HepG2 (cell line): ENCODE measurements around the gene ACAA2. TPM values are rescaled to one million over a fixed set of nuclear protein-coding genes. Genes with fewer than 3 reads are reported as not detected.

Source experiments
- ELF1 ChIP-seq: sonication (generic); formaldehyde crosslinking; IDR thresholded peaks from 2 replicates; pipeline ENCODE4 v1.4.0; 2020; ENCODE audit warnings: missing genetic modification reagents
- HMGA1 ChIP-seq: sonication (generic); formaldehyde crosslinking; conservative IDR thresholded peaks from 2 replicates; pipeline ENCODE4 v1.4.0; 2020; ENCODE audit warnings: missing genetic modification reagents
- HMGXB4 ChIP-seq, 2 experiments: sonication (generic) in 1 of 2; formaldehyde crosslinking in 1 of 2; IDR thresholded peaks; 2 replicates each; pipeline versions ENCODE4 v1.4.0 to v1.6.1; 2018 to 2020; ENCODE audit warnings: missing genetic modification reagents in 2 of 2, borderline replicate concordance in 1 of 2, low read depth in 1 of 2, mild to moderate bottlenecking in 1 of 2, missing biosample characterization in 1 of 2
- JUND ChIP-seq: sonication (generic); formaldehyde crosslinking; IDR thresholded peaks from 2 replicates; pipeline ENCODE4 v1.8.0; 2022; ENCODE audit warnings: mild to moderate bottlenecking, missing genetic modification reagents
- KLF13 ChIP-seq: sonication (generic); formaldehyde crosslinking; IDR thresholded peaks from 2 replicates; pipeline ENCODE4 v1.4.0; 2020; ENCODE audit warnings: mild to moderate bottlenecking, missing genetic modification reagents
- TRAFD1 ChIP-seq: sonication (generic); formaldehyde crosslinking; IDR thresholded peaks from 2 replicates; pipeline ENCODE4 v1.5.1; 2020; ENCODE audit warnings: missing genetic modification reagents, mild to moderate bottlenecking, borderline replicate concordance
- ZBTB2 ChIP-seq: sonication (generic); formaldehyde crosslinking; IDR thresholded peaks from 2 replicates; pipeline ENCODE4 v1.8.0; 2022; ENCODE audit warnings: low read depth, missing genetic modification reagents
- ZNF343 ChIP-seq: sonication (generic); formaldehyde crosslinking; IDR thresholded peaks from 2 replicates; pipeline ENCODE4 v1.4.0; 2020; ENCODE audit warnings: mild to moderate bottlenecking, missing genetic modification reagents
- ZNF510 ChIP-seq: sonication (generic); formaldehyde crosslinking; IDR thresholded peaks from 2 replicates; pipeline ENCODE4 v1.4.0; 2020; ENCODE audit warnings: low read depth, mild to moderate bottlenecking, missing genetic modification reagents
- ZNF615 ChIP-seq: sonication (generic); formaldehyde crosslinking; IDR thresholded peaks from 2 replicates; pipeline ENCODE4 v1.5.0; 2020; ENCODE audit warnings: mild to moderate bottlenecking, missing genetic modification reagents, borderline replicate concordance
- ZNF724P ChIP-seq: sonication (generic); formaldehyde crosslinking; IDR thresholded peaks from 2 replicates; pipeline ENCODE4 v1.8.0; 2022; ENCODE audit warnings: missing genetic modification reagents, borderline replicate concordance
- ZNF788 ChIP-seq: sonication (generic); formaldehyde crosslinking; IDR thresholded peaks from 2 replicates; pipeline ENCODE4 v1.5.0; 2020; ENCODE audit warnings: mild to moderate bottlenecking, missing genetic modification reagents, borderline replicate concordance
- ZNF878 ChIP-seq: sonication (generic); formaldehyde crosslinking; IDR thresholded peaks from 2 replicates; pipeline ENCODE4 v1.8.1; 2023; ENCODE audit warnings: mild to moderate bottlenecking, missing genetic modification reagents, moderate library complexity
- ZSCAN30 ChIP-seq: sonication (generic); formaldehyde crosslinking; IDR thresholded peaks from 2 replicates; pipeline ENCODE4 v1.5.0; 2020; ENCODE audit warnings: mild to moderate bottlenecking, missing genetic modification reagents
- polyA plus RNA-seq, 8 experiments: library from polyadenylated mRNA; depleted of rRNA in 3 of 8; stranded (reverse) in 7 of 8; unstranded in 1 of 8; fragments of >200 nt; fragmentation: Illumina TruSeq in 4 of 8; extraction: Trizol in 4 of 8; gene quantifications; 2 replicates each; pipeline versions ENCODE4 v1.2.1 to v1.2.3, GENCODE V29; 2011 to 2016; ENCODE audit warnings: low read depth in 4 of 8, missing spikeins in 1 of 8, mixed read lengths in 1 of 8; ENCODE audit not compliant: insufficient read depth in 1 of 8
- total RNA-seq, 5 experiments: library from RNA; depleted of rRNA; stranded (reverse); fragments of >200 nt; fragmentation: Illumina TruSeq; extraction: Trizol; gene quantifications; 2 replicates each; pipeline ENCODE4 v1.2.3, GENCODE V29; 2016; ENCODE audit warnings: low read depth in 1 of 5
- TF ChIP-seq, protein P1 (sequence below): sonication (generic); formaldehyde crosslinking; IDR thresholded peaks from 2 replicates; pipeline ENCODE4 v1.4.0; 2020; ENCODE audit warnings: missing genetic modification reagents
- TF ChIP-seq, protein P2 (sequence below): sonication (generic); formaldehyde crosslinking; IDR thresholded peaks from 2 replicates; pipeline ENCODE4 v1.9.0; 2021; ENCODE audit warnings: missing genetic modification reagents, borderline replicate concordance

Gene ACAA2
- total and polyA plus RNA-seq, 2 of the 13 experiments (the other 11 are each of a cell fraction or from before 2014, with no cell fraction given) = 51.6 to 182 TPM

GRCh38 chr18:49813319-49814146, at the start of gene ACAA2 (continued):
- peak; percentile 93; the same call in 1 of the 2 replicates for TF ChIP-seq ZSCAN30 (CRISPR knock-in tag)
- TF ChIP-seq, protein P1, sequence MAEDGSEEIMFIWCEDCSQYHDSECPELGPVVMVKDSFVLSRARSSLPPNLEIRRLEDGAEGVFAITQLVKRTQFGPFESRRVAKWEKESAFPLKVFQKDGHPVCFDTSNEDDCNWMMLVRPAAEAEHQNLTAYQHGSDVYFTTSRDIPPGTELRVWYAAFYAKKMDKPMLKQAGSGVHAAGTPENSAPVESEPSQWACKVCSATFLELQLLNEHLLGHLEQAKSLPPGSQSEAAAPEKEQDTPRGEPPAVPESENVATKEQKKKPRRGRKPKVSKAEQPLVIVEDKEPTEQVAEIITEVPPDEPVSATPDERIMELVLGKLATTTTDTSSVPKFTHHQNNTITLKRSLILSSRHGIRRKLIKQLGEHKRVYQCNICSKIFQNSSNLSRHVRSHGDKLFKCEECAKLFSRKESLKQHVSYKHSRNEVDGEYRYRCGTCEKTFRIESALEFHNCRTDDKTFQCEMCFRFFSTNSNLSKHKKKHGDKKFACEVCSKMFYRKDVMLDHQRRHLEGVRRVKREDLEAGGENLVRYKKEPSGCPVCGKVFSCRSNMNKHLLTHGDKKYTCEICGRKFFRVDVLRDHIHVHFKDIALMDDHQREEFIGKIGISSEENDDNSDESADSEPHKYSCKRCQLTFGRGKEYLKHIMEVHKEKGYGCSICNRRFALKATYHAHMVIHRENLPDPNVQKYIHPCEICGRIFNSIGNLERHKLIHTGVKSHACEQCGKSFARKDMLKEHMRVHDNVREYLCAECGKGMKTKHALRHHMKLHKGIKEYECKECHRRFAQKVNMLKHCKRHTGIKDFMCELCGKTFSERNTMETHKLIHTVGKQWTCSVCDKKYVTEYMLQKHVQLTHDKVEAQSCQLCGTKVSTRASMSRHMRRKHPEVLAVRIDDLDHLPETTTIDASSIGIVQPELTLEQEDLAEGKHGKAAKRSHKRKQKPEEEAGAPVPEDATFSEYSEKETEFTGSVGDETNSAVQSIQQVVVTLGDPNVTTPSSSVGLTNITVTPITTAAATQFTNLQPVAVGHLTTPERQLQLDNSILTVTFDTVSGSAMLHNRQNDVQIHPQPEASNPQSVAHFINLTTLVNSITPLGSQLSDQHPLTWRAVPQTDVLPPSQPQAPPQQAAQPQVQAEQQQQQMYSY (CRISPR knock-in tag) = no peak
- no peak for TF ChIP-seq ZNF343 (CRISPR knock-in tag)
- no peak for TF ChIP-seq ZNF724P (CRISPR knock-in tag)
- TF ChIP-seq ZNF615 (CRISPR knock-in tag) = no peak
- TF ChIP-seq JUND (CRISPR knock-in tag) = no peak
- no peak for TF ChIP-seq KLF13 (CRISPR knock-in tag)
- TF ChIP-seq ZNF510 (CRISPR knock-in tag) = no peak
- TF ChIP-seq, protein P2, sequence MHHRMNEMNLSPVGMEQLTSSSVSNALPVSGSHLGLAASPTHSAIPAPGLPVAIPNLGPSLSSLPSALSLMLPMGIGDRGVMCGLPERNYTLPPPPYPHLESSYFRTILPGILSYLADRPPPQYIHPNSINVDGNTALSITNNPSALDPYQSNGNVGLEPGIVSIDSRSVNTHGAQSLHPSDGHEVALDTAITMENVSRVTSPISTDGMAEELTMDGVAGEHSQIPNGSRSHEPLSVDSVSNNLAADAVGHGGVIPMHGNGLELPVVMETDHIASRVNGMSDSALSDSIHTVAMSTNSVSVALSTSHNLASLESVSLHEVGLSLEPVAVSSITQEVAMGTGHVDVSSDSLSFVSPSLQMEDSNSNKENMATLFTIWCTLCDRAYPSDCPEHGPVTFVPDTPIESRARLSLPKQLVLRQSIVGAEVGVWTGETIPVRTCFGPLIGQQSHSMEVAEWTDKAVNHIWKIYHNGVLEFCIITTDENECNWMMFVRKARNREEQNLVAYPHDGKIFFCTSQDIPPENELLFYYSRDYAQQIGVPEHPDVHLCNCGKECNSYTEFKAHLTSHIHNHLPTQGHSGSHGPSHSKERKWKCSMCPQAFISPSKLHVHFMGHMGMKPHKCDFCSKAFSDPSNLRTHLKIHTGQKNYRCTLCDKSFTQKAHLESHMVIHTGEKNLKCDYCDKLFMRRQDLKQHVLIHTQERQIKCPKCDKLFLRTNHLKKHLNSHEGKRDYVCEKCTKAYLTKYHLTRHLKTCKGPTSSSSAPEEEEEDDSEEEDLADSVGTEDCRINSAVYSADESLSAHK (CRISPR knock-in tag) = no peak
- peak; percentile 59 for TF ChIP-seq ZNF788 (CRISPR knock-in tag)
- no peak for TF ChIP-seq ZBTB2 (CRISPR knock-in tag)
- no peak; the same call in 1 of the 2 replicates for TF ChIP-seq ZNF878
- peak; percentile 16; the same call in 1 of the 2 replicates for TF ChIP-seq ELF1
- peak in 1 of 2 experiments; percentile 73; a peak in 2 of 4 replicates for TF ChIP-seq HMGXB4 (CRISPR knock-in tag; IDR thresholded peaks at IDR 0.05; ENCODE audit: borderline replicate concordance in 1 of 2, low read depth in 1 of 2)
- no peak; the same call in 1 of the 2 replicates for TF ChIP-seq TRAFD1 (CRISPR knock-in tag)
- no peak for TF ChIP-seq HMGA1 (CRISPR knock-in tag)
